ENCODE measurements around the gene TPST2.
"Not testable (repeated sequence)": the region's sequence is repeated elsewhere in the genome, so short reads cannot be mapped to it uniquely, and the experiment has no call there.

Gene TPST2

DNA sequence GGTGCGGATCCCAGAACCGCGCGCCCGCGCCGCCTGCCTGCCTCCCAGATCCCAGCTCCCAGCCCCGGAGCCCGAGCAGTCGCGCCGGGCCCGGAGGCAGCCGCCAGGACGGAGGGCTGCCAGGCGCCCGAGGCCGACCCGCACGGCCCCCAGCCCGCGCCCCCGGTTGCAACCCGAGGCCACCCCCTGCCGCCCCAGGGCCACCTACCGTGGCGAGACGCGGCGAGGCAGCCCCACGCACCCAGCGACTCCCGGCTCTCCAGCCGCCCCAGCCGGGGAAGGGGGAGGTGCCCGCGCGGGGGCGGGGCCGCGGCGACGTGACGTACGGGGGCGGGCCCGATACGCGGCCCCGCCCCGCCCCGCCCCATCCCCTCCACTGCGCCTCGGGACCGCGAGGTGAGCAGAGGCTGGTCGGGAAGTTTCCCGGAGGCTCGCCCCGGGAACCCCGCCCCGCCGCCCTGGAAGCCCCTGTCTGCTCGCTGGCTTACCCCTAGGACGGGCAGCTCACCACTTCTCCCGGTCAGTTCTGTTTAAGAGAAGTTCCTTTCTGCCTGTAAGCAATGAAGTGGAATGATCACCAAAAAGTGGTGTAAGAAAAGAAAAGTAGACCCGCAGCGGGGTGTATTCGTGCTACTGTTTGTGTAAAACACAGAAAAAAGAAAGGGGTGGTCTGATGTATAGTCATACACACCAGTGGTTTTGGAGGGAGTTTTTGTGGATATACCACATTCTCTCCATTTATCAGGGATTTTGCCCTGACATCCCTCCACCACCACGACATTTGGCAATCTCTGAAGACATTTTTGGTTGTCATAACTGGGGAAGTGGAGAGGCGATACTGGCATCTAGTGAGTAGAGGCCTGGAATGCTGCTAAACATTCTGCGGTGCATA is at the start of gene TPST2:
TPST2 (minus strand) TSS at position 288 of the 892 bp plus-strand sequence. CDS start 48,502 bp downstream, outside the sequence.
- DNase-seq: peak; percentile 5

GRCh38 chr22:26636296-26636695 is 46.4 kb upstream of the TPST2 start:
- DNase-seq: no peak

DNA sequence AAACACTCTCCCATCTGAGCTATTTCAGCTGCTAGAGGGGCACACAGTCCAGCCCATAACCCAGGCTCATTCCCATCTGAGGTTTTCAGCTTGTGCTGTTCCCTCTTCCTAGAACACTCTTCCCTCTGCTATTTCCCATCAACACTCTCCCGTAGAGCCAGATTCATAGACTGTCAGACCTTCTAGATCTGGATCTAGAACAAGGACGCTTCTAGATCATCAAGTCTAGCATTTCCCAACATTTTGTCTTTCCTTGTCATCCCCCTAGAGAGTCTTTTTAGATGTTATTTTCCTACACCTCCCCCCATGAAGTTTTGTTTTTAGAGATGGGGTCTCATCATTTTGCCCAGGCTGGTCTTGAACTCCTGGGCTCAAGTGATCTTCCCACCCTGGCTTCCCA is 45.2 kb upstream of the TPST2 start:
- DNase-seq: no peak

- no peak for DNase-seq
These were observed 44.3 kb upstream of the TPST2 start for GRCh38 chr22:26634189-26634588.

DNA sequence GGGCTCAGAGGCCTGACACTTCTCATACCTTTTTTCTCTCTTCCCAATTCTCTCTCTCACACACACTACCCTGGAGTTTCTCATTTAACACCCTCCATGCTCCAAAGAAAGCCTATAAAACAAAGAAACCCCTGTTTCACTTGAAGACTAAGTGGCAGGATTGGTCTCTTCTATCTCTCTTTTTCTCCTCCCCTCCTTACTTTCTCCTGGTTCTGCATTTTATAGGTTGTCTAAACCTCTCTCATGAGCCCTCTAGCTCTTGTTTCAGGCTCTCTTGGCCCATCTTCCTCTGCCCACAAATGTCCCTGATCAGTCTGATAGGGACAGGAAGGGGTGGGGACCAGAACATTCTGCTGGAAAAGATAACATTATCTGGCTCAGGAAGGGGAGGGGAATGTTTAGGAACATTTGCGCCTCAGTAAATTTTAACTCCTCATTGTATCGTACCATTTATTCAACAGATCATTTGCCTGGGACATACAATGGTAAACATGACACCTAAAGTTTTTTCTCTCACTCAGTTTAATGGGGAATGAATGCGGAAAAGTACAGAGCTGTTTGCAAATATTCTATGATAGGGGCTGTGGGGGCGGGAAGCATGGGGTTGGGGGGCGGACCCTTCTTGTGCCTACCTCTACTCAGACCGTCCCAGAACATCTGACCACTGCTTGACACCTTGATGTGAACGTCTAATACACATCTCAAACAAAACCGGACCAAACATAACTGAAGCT is 42.7 kb upstream of the TPST2 start:
- no peak for DNase-seq

DNA sequence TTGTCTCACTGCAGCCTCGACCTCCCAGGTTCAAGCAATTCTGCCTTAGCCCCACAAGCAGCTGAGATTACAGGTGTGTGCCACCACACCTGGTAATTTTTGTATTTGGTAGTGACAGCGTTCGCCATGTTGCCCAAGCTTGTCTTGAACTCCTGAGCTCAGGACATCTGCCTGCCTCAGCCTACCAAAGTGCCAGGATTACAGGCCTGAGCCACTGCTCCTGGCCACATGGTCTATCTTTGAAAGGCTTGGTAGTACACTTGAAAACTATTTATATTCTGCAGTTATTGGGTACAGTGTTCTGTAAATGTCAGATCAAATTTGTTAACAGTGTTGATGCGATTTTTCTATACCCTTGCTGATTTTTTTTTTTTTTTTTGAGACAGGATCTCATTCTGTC is 41.4 kb upstream of the TPST2 start:
- DNase-seq: no peak

GRCh38 chr22:26629988-26630761 is 40.2 kb upstream of the TPST2 start:
- DNase-seq: no peak

DNA sequence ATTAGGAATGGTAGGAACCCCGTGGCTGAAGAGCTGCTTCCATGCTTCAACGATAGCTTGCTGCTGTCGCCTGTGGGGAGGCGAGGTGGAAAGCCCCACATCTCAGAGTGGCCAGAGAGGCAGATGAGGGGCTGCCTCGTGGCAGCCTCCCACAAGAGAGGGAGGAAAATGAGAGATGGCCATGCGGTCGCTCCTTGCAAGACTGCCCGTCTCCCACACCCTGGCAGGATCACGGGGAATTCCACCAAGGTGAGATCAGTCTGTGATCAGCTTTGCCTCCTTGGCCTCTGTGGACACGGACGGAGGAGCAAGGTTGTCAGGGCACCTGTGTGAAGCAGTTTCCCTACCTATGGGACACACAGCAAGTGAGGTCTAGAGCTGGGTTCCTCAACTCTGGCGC is 34.9 kb upstream of the TPST2 start:
- no peak for DNase-seq

- no peak for DNase-seq
These were observed 34.1 kb upstream of the TPST2 start for GRCh38 chr22:26623984-26624383.

DNA sequence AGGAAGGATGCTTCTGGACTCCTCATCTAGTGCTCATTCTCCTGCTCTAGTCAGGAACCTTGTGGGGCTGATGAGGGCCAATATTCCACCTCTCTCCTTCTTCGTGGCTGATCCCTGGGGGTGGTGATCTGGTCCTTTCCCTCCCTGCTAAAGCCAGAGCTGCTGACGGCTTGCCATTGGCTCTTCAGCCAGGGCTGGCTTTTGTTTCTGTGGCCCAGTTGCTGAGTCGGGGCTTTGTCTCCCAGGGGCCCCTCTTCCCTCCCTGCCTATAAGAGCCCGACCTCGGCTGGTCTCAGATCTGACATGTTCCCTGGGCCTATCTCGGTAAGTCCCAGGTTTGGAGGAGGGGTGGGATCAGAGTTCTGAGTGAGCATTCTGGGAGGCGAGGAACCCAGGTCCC is 31.7 kb upstream of the TPST2 start, which contains the start of gene CRYBA4:
CRYBA4 (plus strand) TSS at position 301 of the 400 bp plus-strand sequence. CDS start 634 bp downstream, outside the sequence.
- no peak for DNase-seq

DNA sequence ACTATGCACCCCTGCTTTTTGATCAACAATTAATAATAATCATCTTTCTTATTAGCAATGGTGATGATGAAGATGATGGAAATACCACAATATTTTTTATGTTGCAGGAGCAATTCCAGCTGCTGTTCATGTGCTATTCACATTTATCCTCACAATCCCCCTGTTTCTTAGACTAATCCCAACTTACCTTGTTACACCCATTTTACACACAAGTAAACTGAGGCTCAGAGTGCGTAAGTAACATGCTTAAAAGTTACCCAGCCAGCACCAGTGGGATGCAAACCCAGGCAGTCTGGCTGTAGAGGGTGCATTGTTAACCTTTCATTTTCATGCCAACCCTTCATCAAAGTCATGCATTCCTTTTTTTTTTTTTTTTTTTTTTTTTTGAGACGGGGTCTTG is 30.3 kb upstream of the TPST2 start:
- no peak for DNase-seq

DNA sequence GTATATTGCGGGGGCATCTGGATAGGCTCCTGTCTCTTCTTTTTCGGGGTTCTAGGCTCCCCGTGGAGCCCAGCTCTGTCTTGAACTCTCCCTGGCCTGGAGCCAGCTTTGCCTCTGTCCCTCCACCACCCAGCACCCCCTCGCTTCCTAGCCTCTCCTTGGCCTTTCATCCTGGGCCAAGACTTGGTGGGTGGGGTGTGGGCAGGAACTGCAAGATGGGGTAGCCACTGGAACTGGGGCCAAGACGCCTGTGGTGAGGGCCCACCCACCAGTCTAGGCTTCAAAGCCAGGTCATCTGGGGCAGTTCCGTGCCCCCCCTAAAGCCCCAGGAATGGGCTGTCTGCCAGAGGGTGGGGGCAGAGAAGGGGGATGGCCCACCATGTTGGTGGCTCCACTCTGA is 29.6 kb upstream of the TPST2 start:
- no peak for DNase-seq

DNA sequence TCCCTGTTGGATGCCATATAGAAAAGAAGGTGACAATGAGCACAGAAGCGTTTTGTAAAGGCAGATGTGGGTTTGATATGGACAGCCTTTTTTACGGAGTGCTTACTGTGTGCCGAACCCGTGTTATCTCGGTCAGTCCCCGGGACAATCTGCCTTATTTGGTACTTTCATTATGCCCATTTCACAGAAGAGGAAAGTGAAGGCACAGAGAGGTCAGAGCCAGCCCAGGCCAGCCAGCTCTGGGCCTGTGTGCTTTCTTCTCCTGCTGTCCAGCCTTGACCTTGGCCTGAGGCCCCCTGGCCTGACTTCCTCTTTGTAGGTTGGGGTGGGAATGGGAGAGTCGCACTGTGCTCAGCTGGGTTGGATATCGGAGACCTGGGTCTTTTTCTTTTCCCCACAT is 28.5 kb upstream of the TPST2 start:
- no peak for DNase-seq

DNA sequence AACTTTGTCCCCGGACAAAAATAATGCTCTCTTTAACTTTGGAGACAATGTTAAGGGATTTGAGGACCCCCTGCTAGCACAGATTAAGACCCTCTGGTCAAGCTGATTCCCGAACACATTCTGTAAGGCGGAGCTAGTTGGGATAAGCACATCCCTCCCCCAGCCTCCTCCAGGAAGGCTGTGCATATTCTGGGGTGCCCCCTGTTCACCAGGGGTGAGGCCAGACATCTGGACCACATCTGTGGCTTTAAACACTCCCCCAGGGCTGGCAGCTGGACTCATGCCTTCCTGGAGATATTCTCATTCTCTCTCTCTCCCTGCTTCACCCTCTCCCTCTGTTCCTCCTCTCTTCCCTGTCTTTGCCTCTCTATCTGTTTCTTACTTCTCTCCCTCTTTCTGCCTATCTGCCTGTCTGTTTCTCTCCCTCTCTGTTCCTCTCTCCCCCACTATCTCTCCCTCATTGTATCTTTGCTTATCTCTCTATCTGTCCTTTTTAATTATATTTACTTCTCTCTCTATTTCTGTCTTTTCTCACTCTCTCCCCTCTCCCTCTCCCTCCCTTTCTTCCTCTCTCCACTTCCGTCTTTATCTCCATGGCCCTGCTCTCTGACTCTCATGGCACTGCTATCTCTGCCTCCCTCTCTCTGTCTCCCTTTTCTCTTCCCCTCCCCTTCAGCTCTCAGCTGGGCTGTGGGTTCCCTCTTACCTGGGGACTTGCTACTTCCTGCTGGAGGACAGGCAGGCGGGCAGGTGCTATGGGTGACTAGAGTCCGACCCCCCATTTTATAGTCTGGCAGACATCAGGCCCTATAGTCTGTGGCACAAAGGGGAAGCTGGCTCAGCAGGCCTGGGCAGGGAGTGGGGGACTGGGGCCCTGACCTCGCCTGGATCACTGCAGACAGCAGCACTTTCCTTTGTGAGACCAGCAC is 27.6 kb upstream of the TPST2 start, which contains the start of gene CRYBB1:
CRYBB1 (minus strand) TSS at position 757 of the 929 bp plus-strand sequence. CDS start 1,708 bp downstream, outside the sequence.
- DNase-seq: no peak

- DNase-seq: no peak
These were observed 26.7 kb upstream of the TPST2 start for GRCh38 chr22:26616650-26617049.

- no peak for DNase-seq
These were observed 26.0 kb upstream of the TPST2 start for GRCh38 chr22:26615830-26616435.

DNA sequence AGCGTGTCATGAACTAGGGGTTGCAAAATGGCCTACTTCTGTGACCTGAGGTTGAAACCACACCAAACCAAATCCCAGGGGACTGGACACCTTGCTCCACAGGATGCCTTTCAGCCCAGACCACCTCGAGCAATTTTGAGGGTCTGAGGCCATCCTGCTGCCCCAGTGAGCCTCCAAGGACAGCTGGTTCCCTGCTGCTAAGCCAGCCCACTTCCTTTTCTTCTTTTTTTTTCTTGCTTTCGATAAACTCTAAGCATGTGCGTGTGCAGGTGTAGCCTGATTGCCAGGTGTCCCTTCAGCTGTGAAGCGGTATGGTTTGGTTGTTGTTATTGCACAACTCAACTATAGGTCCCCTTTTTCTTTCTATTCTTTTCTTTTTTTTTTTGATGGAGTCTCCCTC is 25.2 kb upstream of the TPST2 start:
- DNase-seq: no peak

GRCh38 chr22:26614322-26614721 is 24.4 kb upstream of the TPST2 start:
- DNase-seq: no peak

GRCh38 chr22:26613753-26614152 is 23.8 kb upstream of the TPST2 start:
- not testable (repeated sequence) for DNase-seq

- DNase-seq: no peak
These were observed 22.7 kb upstream of the TPST2 start for GRCh38 chr22:26612652-26613051.

- no peak for DNase-seq
These were observed 21.1 kb upstream of the TPST2 start for GRCh38 chr22:26610996-26611395.

Measured in NCI-H1694 (cell line).